ELR (cell line): ENCODE results near the gene DZIP1.
"Not testable (repeated sequence)": the region's sequence is repeated elsewhere in the genome, so short reads cannot be mapped to it uniquely, and the experiment has no call there.

Experiments used
- DNase-seq: peaks from one replicate; pipeline ENCODE4 v3.0.0-alpha.2; 2015; ENCODE audit warnings: low read depth

DZIP1 gene

DNA sequence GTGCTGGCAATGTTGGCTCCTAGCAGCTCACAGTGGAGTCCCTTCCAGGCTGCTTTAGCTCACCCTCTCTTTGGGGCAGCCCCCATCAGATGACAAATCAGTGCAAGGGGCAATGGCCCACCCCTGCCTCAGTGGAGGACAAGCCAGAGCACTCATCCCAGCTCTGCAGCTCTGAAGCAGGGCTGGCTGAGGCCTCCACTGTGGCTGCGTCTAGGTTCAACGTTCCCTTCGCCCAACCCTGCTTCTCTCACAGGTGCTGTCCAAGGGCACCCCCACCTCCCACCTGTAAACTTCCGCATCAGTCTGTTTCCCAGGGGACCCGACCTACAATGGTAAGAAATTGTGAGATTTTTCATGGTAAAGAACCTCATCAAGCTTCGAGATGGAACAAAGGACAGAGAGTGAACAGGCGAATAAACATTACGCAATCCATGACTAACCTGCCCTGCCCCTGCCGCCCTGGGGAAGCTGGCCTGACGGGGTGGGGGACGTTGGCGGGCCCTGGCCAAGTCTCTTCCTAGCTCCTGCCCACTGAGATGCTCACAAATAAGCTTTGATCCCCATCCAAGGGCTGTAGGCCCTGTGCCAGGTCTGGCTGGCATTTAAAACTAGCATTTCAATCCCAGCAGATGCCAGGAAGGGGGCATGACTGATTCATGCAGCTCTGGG lies 40.5 kb downstream of the DZIP1 start:
- peak; percentile 32 for DNase-seq

DNA sequence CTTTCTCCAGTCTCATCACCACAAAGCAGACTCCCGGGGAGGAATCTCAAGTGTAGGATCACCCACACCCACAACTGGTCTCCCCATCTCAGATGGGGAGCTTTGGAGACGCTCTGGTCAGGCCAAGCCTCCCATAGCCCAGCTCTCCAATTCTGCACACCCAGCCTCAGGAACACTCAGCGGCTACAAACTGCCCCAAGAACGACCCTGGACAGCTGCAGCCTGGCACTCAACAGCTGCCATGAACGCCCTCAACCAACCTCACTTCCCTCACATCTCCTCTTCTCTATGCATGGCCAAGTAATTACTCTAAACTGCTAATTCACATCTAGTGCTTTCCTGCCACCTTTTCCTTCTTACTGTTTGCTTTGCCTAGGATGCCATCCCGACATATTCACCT lies 42.6 kb downstream of the DZIP1 start:
- DNase-seq: no peak

DNA sequence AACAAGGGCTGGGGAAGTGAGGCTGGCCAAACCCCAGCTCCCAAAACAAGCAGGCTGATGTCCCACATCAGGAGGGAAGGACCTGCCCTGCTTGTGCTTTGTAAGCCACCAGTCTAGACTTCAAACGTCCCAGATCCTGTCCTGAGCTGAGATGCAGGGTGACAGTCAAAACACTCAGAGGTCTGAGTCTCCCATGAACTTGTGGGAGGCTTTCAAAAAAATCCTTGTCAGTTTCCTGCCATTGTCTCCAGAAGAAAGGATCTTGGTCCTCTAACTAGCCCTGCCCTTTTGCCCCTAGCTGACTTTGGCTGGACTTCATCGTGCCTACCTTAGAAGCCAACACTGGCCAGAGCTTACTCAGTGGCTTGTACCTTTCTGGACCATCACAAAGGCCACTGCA lies 43.3 kb downstream of the DZIP1 start:
- DNase-seq: no peak

DNA sequence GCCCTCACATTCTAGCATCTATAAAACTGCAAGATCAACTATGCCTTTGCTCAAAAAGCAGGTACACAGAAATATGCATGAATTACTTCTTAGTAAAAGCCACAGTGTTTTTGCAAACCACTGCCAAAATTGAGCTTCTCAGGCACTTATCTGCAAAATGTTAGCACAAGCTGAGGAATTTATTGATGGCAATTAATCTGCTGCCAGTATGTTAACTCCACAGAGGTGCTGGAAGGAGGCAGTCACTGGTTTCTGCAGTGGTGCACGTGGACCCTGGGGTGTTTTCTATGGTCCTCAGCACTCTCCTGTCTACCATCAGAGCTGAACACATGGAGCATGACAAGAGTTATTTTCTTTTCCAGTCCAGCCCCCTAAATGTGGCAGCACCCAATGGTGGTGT lies 47.8 kb downstream of the DZIP1 start:
- DNase-seq: no peak

DNA sequence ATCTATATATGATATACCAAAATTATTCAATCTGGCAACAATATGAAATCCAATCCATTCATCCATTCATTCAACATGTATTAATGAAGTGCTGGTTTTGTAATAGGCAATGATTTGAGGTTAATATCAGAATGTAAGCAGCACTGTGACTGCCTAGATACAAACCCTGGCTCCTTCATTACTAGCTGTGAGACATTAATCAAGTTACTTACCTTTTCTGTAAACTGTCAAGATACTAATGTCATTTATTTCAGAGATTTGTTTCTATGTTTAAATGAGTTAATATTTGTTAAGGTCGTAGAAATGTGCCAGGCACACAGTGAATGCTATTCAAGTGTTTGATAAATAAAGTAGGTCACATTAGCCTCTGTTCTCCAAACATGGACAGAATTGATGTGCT lies 51.0 kb downstream of the DZIP1 start:
- DNase-seq: no peak

DNA sequence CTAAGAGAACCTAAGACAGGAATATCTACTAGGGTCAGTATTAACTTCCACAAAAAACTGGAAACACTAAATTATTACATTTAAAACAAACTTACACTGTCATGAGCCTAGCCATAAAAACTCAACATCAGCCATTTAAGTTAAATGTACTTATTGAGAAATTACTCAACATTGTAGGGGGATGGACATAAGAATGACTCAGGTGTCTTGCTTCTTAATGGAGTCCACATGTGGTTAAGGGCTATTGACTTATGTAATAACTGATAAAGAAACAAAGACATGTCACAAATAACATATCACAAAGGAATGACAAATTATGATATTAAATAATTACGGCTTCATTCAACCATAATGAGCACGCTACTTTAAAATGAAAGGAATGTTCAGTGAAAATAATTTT lies 55.8 kb downstream of the DZIP1 start:
- peak; percentile 46 for DNase-seq

DNA sequence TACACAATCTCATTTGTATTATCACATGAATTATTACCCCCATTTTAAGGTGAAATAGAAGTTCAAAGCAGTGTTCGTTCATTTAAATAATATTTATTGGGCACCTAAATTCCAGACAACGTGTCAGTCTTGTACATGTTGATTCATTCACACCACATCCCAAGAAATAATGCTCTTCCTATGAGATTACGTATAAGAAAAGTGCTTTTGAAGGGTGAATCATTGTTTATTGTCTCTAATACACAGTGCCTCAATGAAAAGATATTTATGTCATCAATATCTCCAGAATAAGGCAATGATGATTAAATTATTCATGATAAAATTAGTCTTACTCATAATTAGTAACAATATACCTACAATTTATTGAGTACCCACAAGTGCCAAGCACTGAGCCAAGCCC lies 56.4 kb downstream of the DZIP1 start:
- no peak for DNase-seq

DNA sequence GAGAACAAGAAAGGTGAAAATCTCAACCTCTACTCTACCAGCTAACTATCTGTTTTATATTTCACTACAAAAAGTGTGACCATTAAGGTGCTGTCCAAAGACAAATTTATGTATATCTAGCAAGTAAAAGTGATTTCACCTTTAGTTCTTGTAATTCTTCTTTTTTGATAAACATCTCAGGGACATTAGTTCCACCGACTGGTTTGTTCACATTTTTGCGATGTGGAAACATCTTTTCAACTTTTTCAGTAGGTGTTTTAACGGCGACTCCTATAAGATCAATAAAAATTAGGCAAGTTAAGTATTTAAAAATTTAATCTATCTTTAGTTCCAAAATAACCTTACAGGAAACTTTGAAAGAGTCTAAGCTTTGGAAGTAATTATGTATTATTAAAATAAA lies 58.6 kb downstream of the DZIP1 start:
- DNase-seq: no peak

DNA sequence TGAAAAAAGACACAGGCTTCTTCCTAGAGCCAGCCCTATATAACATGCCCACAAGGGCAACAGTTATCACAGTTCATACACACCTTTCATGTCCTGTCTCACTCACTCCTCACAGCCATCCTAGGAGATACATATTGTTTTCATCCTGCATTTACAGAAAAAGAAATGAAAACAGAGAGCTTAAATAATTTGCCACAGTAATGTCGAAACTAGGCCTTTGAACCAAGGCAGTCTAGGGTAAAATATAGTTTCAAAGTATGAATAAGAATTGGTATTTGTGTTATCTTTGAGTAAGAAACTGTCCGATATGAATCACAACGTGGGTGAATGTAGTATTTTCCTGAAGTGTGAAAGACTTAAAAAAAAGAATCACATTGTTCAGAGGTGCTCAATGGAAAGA lies 65.2 kb downstream of the DZIP1 start:
- no peak for DNase-seq

DNA sequence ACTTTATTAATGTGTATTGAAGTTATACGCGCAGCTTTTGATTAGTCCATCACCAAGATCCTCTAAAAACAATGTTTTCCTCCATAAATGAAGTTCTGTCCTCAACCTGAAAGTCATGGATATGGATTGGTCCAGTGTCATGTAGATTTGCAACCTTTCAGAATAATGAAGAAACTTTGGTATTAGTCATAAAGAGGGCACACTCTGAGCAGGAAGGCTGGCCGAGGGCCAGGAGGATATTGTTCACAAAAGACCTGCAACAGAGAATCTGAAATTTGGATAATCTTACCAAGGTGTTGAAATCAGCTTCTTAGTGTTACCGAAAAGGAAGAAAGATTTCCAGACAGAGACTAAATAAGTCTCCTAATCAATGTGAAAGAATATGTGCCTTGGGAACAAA lies 71.3 kb downstream of the DZIP1 start:
- DNase-seq: peak; percentile 50

DNA sequence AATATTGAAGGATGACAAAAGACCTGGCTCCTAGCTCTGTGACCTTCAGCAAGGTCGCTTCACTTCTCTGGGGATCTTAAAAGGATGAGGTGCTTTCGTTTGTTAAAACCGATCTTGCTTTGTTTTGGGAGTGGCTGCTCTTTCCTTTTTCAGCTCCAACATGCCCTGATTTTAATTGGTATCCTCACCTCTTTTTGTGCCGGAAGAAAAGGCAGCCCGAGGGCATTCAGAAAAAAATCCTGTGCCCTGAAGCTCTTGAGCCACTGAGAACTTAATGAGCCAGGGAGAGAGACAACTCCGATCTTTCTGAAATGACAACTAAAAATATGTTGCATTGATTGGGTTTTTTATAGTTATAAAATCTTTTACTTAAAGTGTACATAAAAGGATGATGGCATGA lies 72.6 kb downstream of the DZIP1 start:
- DNase-seq: no peak

DNA sequence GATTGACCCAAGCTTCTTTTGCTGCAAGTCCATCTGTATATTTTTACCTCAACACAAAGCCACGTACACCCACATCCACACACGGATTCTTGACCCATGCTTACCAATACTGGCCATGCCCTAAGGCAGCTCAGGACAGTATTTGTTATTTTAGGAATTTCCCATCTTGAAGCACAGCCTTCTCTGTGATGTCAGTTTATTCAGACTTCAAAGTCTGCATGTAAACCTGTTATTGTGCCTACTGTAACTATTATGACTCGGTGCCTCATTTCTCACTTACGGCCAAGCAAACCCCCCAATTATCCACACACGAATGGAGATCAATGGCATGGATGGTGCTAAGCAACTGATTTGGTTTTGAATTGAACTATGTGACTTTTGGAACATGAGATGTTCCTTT lies 74.5 kb downstream of the DZIP1 start:
- no peak for DNase-seq

DNA sequence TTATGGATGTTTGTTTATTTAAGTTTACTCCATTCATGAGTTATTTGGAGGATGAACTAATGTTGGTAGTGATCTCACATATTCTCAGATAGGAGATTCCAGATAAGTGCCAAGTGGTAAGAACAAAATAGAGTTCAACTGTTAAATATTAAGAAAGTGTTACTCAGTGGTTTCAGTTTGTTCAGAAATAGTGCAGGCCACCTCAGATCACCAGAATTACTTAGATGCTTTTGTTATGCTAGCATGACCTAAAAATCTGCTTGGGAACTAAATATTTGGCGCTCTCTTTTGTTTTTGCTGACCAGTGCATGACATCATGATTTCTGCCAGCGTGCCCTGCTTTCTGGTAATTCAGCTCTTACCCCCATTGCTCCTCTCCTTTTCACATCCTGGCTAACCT lies 76.4 kb downstream of the DZIP1 start:
- no peak for DNase-seq

DNA sequence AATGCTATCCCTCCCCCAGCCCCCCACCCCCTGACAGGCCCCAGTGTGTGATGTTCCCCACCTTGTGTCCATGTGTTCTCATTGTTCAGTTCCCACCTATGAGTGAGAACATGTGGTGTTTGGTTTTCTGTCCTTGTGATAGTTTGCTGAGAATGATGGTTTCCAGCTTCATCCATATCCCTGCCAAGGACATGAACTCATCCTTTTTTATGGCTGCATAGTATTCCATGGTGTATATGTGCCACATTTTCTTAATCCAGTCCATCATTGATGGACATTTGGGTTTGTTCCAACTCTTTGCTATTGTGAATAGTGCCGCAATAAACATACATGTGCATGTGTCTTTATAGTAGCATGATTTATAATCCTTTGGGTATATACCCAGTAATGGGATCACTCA lies 78.7 kb downstream of the DZIP1 start:
- not testable (repeated sequence) for DNase-seq

DNA sequence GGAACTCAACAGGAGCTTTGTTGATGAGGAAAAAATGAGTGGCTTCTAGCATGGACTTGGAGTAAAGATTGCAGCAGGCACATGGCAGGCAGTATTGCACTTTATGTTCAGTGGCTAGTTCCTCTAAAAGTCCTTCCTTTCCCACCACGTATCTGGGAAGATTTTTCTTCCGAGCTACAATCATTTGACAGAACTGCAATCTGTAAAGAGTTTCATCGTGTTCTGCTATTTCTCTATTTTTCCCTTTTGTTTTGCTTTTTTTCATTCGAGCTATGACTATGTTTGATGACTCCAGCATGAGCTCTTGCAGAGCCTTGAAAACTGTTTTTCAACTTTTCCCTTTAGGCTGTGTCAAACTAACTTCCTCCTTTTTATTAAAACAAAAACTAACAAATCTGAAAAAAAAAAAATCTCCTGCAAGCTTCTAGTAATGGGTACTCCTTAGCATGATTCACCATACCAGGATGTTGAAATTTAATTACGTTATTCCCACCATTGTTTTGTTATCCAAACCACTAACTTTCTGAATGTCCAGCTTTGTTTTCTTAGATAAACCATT lies 79.7 kb downstream of the DZIP1 start:
- DNase-seq: peak; percentile 52

DNA sequence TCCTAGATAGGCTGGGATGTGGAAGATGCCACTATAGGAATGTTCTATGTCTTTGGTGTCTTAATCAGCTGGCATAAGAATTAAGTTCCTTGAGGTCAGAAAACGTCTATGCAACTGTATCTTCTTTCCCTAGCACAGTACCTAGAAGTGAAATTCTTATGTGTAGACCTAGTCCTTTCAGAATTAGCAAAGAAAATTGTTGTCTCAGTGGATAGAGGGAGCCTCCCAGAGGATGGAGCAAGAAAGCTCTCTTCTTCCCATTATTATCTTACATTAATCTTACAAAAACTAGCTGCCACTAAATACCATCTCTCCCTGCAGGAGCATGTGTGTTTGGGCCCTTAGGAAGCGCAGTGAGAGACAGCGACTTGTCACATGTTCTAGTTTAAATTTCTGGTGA lies 80.4 kb downstream of the DZIP1 start:
- DNase-seq: peak; percentile 33

DNA sequence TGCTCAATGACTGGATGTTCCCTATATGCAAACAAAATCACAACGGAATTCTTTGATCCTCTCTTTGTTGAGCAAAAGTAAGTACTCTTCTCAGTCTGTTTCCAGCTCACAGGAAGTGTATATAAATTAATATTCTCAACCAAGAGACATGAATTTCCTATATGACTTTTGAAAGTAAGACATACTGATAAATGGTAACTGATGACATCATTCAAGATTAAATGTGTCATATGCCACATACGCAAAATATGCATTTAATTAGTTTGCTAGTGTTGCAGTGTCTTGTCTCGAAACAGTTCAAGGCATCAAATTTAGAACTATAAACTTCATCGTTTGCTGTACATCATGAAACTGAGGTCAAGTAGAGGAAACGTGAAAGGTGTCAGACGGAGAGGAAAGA lies 84.1 kb downstream of the DZIP1 start:
- no peak for DNase-seq

DNA sequence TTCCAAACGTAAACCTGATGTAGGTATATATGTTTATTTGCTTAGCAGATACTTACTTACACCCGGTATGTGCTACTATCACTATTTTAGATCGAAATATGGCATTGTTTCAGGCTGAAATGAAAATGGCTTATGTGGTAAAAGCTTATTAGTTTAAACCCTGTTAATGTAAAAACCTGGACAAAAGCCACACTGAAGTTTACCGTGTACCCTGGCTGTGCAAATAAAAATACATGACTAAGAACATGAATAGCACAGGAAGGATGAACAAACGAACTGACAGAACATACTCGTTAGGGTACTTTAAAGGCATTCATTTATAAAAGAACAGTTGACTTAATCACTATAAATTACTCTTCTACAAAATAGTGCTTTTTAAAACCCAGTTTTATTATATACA lies 85.4 kb downstream of the DZIP1 start:
- no peak for DNase-seq

DNA sequence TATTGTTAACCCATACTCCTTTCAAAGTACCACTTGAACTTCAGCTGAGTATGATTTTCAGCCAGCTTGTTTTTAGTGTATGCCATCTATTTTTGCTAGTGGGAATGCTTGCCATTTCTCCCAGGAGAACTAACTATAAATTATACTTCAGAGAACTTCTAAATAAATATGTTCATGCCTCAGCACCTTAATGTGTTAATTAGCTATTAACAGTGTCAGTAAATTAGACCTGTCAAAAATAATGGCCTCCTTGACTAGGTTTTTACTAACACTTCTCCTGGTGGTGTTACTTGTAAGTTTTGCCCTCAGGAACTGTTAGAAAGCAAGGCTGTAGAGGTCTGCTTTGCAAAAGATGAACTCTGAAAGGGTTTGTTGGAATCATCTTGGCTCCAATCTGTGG lies 87.5 kb downstream of the DZIP1 start:
- DNase-seq: no peak

DNA sequence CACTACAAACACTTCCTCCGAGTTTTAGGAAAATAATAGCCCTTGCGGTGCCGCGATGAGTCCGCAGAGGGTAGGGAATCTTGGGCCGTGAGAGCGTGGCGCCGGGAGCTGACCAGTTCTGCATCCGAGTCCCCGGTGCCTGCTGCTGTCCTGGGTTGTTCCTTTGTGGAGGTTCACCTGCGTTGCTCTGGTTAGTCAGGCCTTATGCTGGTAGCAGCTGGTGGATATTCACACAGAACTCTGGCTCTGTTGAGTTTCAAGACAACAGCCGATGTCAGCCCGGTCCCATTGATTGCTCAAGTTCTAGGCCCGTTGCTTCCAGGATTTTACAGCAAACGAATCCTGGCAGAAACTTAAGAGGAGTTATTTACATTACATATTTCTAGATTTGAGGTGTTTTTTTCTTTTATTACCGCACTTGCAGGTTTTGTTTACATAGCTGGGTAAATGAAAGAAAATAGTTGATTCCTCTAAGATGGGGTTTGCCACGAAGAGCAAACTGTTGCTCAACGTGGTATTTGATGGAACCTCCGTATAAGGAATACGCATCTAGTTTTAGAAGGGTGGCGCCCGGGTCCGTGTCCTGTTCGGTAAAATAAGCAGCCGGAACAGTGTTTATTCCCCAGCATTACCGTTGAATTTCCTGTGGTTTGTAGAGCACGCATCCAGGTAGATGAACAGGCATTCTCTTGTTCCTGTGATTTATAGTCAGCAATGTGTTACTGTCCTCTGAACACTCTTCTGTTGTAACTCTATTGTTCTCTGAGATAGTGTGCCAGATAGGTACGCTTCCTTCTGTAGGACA lies 90.7 kb downstream of the DZIP1 start:
- DNase-seq: no peak

DNA sequence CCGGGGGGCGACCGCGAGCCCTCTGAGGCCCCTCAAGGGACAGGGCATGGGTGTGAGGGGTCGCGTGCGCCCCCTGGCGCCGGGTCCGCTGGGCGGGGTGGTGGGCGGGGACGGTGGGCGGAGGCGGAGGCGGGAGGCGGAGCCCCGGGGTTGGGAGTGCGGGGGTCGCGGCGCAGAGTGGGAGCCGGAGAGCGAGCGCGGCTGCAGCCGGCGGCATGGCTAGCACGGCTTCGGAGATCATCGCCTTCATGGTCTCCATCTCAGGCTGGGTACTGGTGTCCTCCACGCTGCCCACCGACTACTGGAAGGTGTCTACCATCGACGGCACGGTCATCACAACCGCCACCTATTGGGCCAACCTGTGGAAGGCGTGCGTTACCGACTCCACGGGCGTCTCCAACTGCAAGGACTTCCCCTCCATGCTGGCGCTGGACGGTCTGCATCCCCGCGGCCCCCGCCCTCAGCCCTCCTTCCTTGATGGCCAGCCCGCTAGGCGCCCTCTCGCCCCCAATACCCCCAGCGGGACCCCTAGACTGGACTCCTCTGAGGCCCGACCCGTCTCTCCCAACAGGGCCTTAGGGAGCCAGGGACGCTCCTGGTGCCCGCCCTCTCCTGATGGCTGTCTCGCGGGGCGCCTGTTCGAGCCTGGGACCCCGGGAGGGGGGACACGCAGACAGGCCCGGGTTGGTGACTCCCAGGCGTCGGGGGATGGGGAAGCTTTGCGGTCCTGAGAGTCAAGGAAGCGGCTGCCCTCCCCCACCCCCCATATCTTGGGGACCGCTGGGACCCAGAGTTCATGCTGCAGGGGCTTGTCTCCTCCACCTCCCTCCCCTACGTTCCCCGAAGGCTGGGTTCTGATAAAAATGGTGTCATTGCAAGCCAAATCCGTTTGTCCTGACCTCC lies 91.7 kb downstream of the DZIP1 start, which contains the start of gene CLDN10:
Gene CLDN10, plus strand, starts transcription at position 182 of the 903 bp plus-strand sequence. Its CDS starts 34 bp downstream, at position 216.
- DNase-seq: no peak

DNA sequence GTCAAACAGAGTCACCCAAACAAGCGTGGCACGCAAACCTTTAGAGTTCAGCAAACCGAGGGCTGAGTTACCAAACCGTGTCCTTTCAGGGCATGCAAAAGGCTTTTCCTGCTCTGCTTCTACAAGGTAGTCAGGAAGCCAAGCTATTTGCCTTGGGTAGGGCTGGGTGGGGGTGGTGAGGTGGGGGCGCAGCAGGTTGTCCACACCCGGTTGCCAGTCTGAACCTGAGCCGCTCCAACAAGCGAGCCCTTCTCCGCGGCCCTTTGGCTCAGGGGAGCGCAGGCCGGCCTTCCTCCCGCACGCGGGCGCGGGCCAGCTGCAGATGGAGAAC lies 92.3 kb downstream of the DZIP1 start:
- no peak for DNase-seq
